ENCODE results near the gene DLGAP1. TPM values are rescaled to one million over a fixed set of nuclear protein-coding genes. Genes with fewer than 3 reads are reported as not detected.

DLGAP1 gene
- total and polyA plus RNA-seq, 2 donors = 2.1 to 7.5 TPM

DNA sequence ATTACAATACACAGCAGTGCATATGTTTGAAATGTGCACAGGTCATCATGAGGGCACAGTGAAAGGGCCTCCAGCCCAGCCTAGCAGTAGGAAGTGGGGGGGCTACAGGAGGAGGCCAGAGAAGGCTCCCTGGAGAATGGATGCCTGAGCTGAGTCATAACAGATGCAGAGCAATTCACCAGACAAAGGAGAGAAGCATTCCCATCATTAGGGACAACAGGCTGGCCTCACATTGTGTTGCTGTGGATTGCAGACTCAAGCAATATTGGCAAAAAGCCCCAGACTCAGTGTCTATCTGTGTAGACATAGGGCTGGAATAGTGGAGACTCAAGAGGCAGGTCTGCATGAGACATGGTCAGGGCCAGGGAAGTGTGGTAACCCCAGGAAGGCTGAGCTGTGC, 329.9 kb downstream of the DLGAP1 start:
- no peak for DNase-seq (ENCODE audit: extremely low spot score)
- H3K4me1 ChIP-seq (ENCODE audit: insufficient read depth) = no peaks in the 10 kb centered on the region
- no peak overlapping the region for H3K4me3 ChIP-seq (ENCODE audit: low read depth, low read length)
- H3K36me3 ChIP-seq (ENCODE audit: insufficient read depth) = no peaks in the 10 kb centered on the region
- no peak overlapping the region for H3K27ac ChIP-seq (ENCODE audit: low read depth)

DNA sequence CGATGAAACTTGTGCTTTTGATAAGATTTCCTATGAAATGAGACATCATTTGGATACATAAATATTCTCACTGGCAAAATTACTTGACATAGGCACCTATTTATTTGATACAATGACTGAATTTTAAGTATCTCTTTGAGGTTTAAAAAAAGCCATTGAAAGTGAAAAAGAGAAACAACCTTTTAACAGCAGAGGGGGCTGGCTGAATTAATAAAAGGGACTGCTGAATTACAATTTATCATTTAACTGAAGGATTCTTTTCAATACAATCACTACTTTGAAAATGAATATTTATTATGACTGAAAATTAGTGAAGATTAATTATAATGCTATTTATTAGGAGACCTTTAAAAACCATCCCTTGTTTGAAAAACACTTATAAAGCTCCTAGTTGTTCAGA, 335.3 kb downstream of the DLGAP1 start:
- 76% methylated on average over 1 of the region's 1 CpG for WGBS
- no peak overlapping the region for H3K27ac ChIP-seq (ENCODE audit: low read depth)
- DNase-seq (ENCODE audit: extremely low spot score) = no peak
- H3K4me1 ChIP-seq (ENCODE audit: insufficient read depth) = no peaks in the 10 kb centered on the region
- H3K4me3 ChIP-seq (ENCODE audit: low read depth, low read length) = no peak overlapping the region
- no peaks in the 10 kb centered on the region for H3K36me3 ChIP-seq (ENCODE audit: insufficient read depth)

DNA sequence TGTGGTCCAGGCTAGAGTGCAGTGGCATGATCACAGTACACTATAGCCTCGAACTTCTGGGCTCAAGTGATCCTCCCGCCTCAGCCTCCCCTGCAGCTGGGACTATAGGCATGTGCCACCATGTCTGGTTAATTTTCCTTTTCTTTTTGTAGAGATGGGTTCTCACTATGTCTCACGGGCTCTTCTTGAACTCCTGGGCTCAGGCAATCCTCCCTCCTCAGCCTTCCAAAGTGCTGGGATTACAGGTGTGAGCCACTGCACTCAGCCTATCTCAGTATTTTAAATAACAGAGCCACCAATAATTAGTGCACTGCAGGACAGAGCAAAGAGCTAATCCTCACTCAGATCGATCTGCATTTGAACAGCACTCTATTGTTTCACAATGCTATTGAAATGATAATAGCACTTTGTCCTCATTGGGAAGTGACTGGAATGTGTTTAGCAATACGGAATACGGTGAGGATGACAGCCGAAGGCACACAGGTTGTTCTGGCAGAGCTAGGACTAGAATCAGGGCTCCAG, 335.9 kb downstream of the DLGAP1 start:
- no peak for DNase-seq (ENCODE audit: extremely low spot score)
- Histone ChIP-seq H3K36me3 (ENCODE audit: insufficient read depth) (no peaks in the 10 kb centered on the region), H3K27ac (ENCODE audit: low read depth) (no peak overlapping the region), H3K4me3 (ENCODE audit: low read depth, low read length) (no peak overlapping the region), H3K4me1 (ENCODE audit: insufficient read depth) (no peaks in the 10 kb centered on the region)
- 73% methylated on average over 7 of the region's 7 CpGs for WGBS

- DNase-seq (ENCODE audit: extremely low spot score) = no peak
- Histone ChIP-seq H3K4me3 (ENCODE audit: low read depth, low read length) (no peak overlapping the region), H3K36me3 (ENCODE audit: insufficient read depth) (no peaks in the 10 kb centered on the region), H3K4me1 (ENCODE audit: insufficient read depth) (no peaks in the 10 kb centered on the region), H3K27ac (ENCODE audit: low read depth) (no peak overlapping the region)
- 33% methylated on average over 1 of the region's 1 CpG for WGBS
Measured at GRCh38 chr18:4108016-4108415, 347.1 kb downstream of the DLGAP1 start.

- Histone ChIP-seq H3K36me3 (ENCODE audit: insufficient read depth) (no peaks in the 10 kb centered on the region), H3K4me3 (ENCODE audit: low read depth, low read length) (no peak overlapping the region), H3K27ac (ENCODE audit: low read depth) (no peak overlapping the region), H3K4me1 (ENCODE audit: insufficient read depth) (no peaks in the 10 kb centered on the region)
- DNase-seq (ENCODE audit: extremely low spot score) = no peak
- WGBS = 56% methylated on average over 12 of the region's 12 CpGs
Measured at GRCh38 chr18:4107049-4107467, 348.0 kb downstream of the DLGAP1 start.

DNA sequence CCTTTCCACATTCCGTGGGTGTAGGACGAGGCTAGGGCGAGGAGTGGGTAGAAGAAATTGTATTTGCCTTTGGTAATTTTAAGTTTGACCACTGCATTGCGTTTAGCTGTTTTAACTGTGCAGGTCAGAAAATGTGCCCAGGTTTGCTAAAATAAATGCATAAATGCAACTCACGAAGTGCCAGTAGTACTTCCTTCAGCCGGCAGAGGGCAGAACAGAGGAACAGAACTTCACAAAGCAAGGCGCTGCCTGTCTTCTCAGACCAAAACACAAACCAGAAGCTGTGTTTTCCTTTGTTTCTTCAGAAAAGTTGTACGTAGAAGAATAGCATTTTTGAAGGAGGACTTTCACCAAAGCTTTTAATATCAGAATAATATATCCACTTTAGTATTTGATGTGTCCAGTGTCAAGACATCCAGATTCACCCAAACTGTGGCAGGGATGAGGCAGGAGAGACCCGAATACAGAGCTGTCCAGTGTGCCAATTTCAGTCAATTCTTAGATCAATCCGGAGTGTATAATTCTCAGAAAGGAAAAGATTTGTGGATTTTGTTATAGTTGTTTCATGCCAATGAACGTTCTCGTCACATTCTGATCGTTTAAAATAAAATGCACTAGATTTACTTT, 348.6 kb downstream of the DLGAP1 start:
- no peak overlapping the region for H3K27ac ChIP-seq (ENCODE audit: low read depth)
- no peak overlapping the region for H3K4me3 ChIP-seq (ENCODE audit: low read depth, low read length)
- DNase-seq (ENCODE audit: extremely low spot score) = no peak
- no peaks in the 10 kb centered on the region for H3K4me1 ChIP-seq (ENCODE audit: insufficient read depth)
- 40% methylated on average over 13 of the region's 13 CpGs for WGBS
- no peaks in the 10 kb centered on the region for H3K36me3 ChIP-seq (ENCODE audit: insufficient read depth)

GRCh38 chr18:4102901-4103300, 352.2 kb downstream of the DLGAP1 start:
- no peaks in the 10 kb centered on the region for H3K4me1 ChIP-seq (ENCODE audit: insufficient read depth)
- no peaks in the 10 kb centered on the region for H3K36me3 ChIP-seq (ENCODE audit: insufficient read depth)
- WGBS = 83% methylated on average over 1 of the region's 1 CpG
- DNase-seq (ENCODE audit: extremely low spot score) = no peak
- H3K27ac ChIP-seq (ENCODE audit: low read depth) = no peak overlapping the region
- no peak overlapping the region for H3K4me3 ChIP-seq (ENCODE audit: low read depth, low read length)

- no peaks in the 10 kb centered on the region for H3K36me3 ChIP-seq (ENCODE audit: insufficient read depth)
- H3K4me3 ChIP-seq (ENCODE audit: low read depth, low read length) = no peak overlapping the region
- 95% methylated on average over 5 of the region's 5 CpGs for WGBS
- no peak overlapping the region for H3K27ac ChIP-seq (ENCODE audit: low read depth)
- H3K4me1 ChIP-seq (ENCODE audit: insufficient read depth) = no peaks in the 10 kb centered on the region
- DNase-seq (ENCODE audit: extremely low spot score) = no peak
Measured at GRCh38 chr18:4101009-4101408, 354.1 kb downstream of the DLGAP1 start.

GRCh38 chr18:4096486-4096885, 358.6 kb downstream of the DLGAP1 start:
- DNase-seq (ENCODE audit: extremely low spot score) = no peak
- H3K36me3 ChIP-seq (ENCODE audit: insufficient read depth) = no peaks in the 10 kb centered on the region
- 20% methylated on average over 4 of the region's 4 CpGs for WGBS
- no peaks in the 10 kb centered on the region for H3K4me1 ChIP-seq (ENCODE audit: insufficient read depth)
- no peak overlapping the region for H3K27ac ChIP-seq (ENCODE audit: low read depth)
- H3K4me3 ChIP-seq (ENCODE audit: low read depth, low read length) = no peak overlapping the region

GRCh38 chr18:4093676-4094075, 361.4 kb downstream of the DLGAP1 start:
- Histone ChIP-seq H3K36me3 (ENCODE audit: insufficient read depth) (no peaks in the 10 kb centered on the region), H3K4me1 (ENCODE audit: insufficient read depth) (no peaks in the 10 kb centered on the region), H3K4me3 (ENCODE audit: low read depth, low read length) (no peak overlapping the region), H3K27ac (ENCODE audit: low read depth) (no peak overlapping the region)
- WGBS = 45% methylated on average over 2 of the region's 2 CpGs
- DNase-seq (ENCODE audit: extremely low spot score) = no peak

DNA sequence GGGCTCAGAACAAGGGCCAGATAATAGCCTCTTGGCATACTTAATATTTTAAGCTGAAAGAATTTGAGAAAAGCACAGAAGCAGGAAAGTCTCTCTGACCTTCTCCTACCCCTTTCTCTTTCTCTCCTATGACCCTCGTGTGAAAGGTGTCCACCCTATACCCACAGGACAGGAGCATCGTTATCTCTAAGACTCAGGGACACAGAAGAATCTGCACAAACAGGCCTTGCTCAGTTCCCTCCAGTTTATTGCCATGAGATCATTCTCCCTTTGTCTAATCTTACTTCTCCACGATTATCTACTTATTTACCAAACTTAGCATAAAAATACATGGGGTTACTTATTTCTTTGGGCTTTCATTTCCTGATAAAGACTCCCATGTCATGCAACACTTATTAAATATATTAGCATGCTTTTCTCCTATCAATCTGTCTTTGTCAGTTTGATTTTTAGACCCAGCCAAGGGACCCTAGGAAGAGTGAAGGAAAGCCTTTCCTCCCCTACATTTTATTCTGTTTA, 370.7 kb downstream of the DLGAP1 start:
- 33% methylated on average over 3 of the region's 3 CpGs for whole genome bisulfite sequencing
- H3K27ac ChIP-seq (ENCODE audit: low read depth) = no peak overlapping the region
- H3K36me3 ChIP-seq (ENCODE audit: insufficient read depth) = no peaks in the 10 kb centered on the region
- H3K4me3 ChIP-seq (ENCODE audit: low read depth, low read length) = no peak overlapping the region
- no peaks in the 10 kb centered on the region for H3K4me1 ChIP-seq (ENCODE audit: insufficient read depth)
- no peak for DNase-seq (ENCODE audit: extremely low spot score)

- no peak overlapping the region for H3K27ac ChIP-seq (ENCODE audit: low read depth)
- no peaks in the 10 kb centered on the region for H3K36me3 ChIP-seq (ENCODE audit: insufficient read depth)
- no peak for DNase-seq (ENCODE audit: extremely low spot score)
- no peaks in the 10 kb centered on the region for H3K4me1 ChIP-seq (ENCODE audit: insufficient read depth)
- H3K4me3 ChIP-seq (ENCODE audit: low read depth, low read length) = no peak overlapping the region
- WGBS = 70% methylated on average over 4 of the region's 4 CpGs
Measured at GRCh38 chr18:4078246-4078645, 376.9 kb downstream of the DLGAP1 start.

DNA sequence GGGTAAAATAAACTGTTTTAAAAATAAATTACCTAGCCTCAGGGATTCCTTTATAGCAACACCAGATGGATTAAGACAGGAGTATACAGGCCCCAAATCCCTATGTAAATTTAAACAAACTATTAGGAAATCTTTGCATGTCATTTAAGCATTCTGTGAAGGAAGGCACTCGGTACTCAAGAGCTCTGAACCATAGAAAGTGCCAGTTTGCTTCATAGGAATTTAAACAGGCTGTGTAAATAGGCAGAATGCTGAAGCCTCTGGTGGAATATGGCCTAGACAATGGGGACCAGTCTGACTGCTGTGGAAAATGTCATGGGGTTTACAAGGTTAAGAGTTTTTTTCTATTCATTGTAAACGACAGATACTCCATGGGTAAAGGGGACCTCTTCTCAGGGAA, 377.4 kb downstream of the DLGAP1 start:
- no peaks in the 10 kb centered on the region for H3K36me3 ChIP-seq (ENCODE audit: insufficient read depth)
- WGBS = 61% methylated on average over 2 of the region's 2 CpGs
- no peak for DNase-seq (ENCODE audit: extremely low spot score)
- H3K4me3 ChIP-seq (ENCODE audit: low read depth, low read length) = no peak overlapping the region
- H3K27ac ChIP-seq (ENCODE audit: low read depth) = no peak overlapping the region
- no peaks in the 10 kb centered on the region for H3K4me1 ChIP-seq (ENCODE audit: insufficient read depth)

GRCh38 chr18:4077204-4077603, 377.9 kb downstream of the DLGAP1 start:
- no peak for DNase-seq (ENCODE audit: extremely low spot score)
- WGBS = 90% methylated on average over 2 of the region's 2 CpGs

More at GRCh38 chr18:4077204-4077603, 377.9 kb downstream of the DLGAP1 start:
- Histone ChIP-seq H3K36me3 (ENCODE audit: insufficient read depth) (no peaks in the 10 kb centered on the region), H3K27ac (ENCODE audit: low read depth) (no peak overlapping the region), H3K4me1 (ENCODE audit: insufficient read depth) (no peaks in the 10 kb centered on the region), H3K4me3 (ENCODE audit: low read depth, low read length) (no peak overlapping the region)
